HG03066 (cell line): ENCODE data around the gene C4orf54.

Experiments
- ATAC-seq: cut with Tn5 transposase; IDR thresholded peaks from one replicate; pipeline ENCODE4 v1.9.1; 2021; ENCODE audit warnings: low read depth; ENCODE audit not compliant: unreplicated experiment

C4orf54 gene

GRCh38 chr4:99625369-99625768 lies 32.3 kb downstream of the C4orf54 start:
- no peak for ATAC-seq

- no peak for ATAC-seq
These were observed 33.4 kb downstream of the C4orf54 start for GRCh38 chr4:99624141-99624719.

GRCh38 chr4:99622341-99622740 lies 35.3 kb downstream of the C4orf54 start:
- no peak for ATAC-seq

DNA sequence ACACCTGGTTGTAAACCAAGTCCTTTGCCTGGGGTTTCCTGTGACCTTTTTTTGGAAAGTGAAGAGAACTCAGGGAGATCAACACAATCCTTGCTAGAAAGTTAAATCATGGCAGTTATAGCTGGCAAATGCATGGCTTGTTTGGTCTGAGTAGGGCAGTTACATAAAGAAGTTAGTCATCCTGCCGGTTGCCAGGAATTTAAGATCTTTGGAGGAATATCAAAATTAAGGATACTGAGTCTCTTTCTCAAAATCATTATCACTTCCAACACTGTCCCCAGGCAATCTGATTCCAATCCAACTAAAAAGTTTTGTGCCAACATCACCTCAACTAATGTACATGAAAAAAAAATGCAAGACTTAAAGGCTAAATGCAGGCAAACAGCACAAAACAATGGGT lies 40.3 kb downstream of the C4orf54 start:
- ATAC-seq = no peak

DNA sequence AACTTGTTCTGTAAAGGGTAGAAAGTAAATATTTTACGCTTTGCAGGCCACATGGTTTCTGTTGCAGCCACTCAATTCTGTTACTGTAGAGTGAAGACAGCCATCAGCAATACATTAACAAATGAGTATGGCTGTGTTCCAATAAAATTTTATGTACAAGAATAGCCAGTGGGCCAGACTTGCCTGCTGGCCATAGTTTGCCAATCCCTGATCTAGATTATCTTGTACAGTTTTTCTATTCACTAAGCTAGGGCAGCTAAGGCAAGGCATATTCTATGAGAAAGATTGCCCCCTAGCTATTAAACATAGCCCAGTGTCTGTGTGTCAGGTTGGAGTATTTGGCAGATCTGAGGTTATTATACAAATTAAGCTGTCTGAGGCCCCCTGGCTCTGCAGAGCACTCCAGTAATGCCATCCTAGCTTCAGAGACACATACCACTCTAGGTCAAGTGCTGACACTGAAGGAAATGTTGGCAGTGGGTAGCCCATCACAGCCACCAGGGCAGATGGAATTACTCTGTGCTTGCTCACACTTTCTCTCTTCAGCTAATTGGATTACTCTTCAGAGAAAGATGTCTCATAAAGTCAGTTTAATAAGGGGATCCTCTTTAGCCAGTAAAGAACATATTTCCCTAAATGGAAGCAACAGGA lies 42.3 kb downstream of the C4orf54 start:
- no peak for ATAC-seq

- no peak for ATAC-seq
These were observed 43.1 kb downstream of the C4orf54 start for GRCh38 chr4:99614491-99614890.

GRCh38 chr4:99612704-99613103 lies 44.9 kb downstream of the C4orf54 start:
- no peak for ATAC-seq

DNA sequence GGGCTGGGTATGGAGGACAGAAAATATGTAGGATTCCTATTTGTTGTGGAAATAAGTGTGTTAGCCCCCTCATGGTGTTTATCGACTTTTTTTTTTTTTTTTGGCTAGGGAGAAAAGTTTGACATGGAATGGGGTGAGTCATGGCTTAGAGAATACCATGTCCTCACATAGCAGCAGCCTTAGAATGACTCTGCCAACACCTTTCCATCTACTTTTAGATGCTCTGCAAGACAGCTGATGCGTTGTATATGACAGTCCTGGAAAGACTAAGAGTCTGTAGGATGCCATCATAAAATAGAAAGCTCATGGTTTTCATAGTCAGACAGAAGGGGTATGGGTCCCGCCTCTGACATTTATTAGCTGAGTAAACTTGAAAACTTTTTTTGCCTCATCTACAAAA lies 45.3 kb downstream of the C4orf54 start:
- no peak for ATAC-seq

- ATAC-seq = no peak
These were observed 46.9 kb downstream of the C4orf54 start for GRCh38 chr4:99610605-99611175.

- ATAC-seq = no peak
These were observed 49.2 kb downstream of the C4orf54 start for GRCh38 chr4:99608417-99608816.
